ENCODE results near the gene DLG5. TPM values are rescaled to one million over a fixed set of nuclear protein-coding genes. Genes with fewer than 3 reads are reported as not detected.

The DLG5 gene
- total RNA-seq, 3 donors from 2014 or later = 43.0 to 192 (median 138) TPM

DNA sequence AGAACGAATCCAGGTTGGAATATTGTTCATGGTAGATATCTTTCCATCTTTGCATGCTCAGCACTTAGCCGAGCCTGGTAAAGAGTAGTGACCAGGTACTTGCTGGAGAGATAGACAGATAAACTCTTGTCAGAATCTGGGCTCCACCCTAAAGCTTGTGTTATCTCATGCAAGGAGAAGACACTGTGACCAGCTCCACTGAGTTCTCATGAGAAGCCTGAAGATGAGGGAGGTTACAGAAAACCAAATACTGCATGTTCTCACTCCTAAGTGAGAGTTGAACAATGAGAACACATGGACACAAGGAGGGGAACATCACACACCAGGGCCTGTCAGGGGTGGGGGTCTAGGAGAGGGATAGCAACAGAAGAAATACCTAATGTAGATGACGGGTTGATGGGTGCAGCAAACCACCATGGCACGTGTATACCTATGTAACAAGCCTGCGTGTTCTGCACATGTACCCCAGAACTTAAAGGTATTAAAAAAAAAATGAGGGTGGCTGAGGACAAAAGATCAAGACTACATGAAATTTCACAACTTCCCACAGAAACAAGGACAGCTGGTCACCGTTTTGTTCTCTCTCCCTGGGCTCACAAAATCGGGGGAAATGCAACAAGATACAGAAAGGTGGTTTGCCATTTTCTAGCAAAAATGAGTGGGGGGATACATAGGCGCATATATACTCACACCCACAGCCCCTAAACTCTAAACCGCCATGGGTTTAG, 17.4 kb downstream of the DLG5 start:
- intact Hi-C loops (cut with DNase I; ENCODE audit: low total_unique reads) = no loop called here
- TF ChIP-seq POLR2A (IDR thresholded peaks at IDR 0.05) (no peak), POLR2AphosphoS5 (IDR thresholded peaks at IDR 0.05) (no peak)
- TF ChIP-seq, protein P1, sequence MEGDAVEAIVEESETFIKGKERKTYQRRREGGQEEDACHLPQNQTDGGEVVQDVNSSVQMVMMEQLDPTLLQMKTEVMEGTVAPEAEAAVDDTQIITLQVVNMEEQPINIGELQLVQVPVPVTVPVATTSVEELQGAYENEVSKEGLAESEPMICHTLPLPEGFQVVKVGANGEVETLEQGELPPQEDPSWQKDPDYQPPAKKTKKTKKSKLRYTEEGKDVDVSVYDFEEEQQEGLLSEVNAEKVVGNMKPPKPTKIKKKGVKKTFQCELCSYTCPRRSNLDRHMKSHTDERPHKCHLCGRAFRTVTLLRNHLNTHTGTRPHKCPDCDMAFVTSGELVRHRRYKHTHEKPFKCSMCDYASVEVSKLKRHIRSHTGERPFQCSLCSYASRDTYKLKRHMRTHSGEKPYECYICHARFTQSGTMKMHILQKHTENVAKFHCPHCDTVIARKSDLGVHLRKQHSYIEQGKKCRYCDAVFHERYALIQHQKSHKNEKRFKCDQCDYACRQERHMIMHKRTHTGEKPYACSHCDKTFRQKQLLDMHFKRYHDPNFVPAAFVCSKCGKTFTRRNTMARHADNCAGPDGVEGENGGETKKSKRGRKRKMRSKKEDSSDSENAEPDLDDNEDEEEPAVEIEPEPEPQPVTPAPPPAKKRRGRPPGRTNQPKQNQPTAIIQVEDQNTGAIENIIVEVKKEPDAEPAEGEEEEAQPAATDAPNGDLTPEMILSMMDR (IDR thresholded peaks at IDR 0.05) = no peak
- H3K4me1 ChIP-seq = peaks cover 0 to 20% of the 10 kb centered on the region in 2 donors
- H3K9me3 ChIP-seq = no peaks in the 10 kb centered on the region
- DNase-seq (ENCODE audit: low spot score in 2 of 2) = no peak
- no peaks in the 10 kb centered on the region for H3K27me3 ChIP-seq
- no peak overlapping the region for H3K4me3 ChIP-seq
- H3K27ac ChIP-seq = peak overlapping the region; percentile 30 to 40
- no peaks in the 10 kb centered on the region for H3K36me3 ChIP-seq

DNA sequence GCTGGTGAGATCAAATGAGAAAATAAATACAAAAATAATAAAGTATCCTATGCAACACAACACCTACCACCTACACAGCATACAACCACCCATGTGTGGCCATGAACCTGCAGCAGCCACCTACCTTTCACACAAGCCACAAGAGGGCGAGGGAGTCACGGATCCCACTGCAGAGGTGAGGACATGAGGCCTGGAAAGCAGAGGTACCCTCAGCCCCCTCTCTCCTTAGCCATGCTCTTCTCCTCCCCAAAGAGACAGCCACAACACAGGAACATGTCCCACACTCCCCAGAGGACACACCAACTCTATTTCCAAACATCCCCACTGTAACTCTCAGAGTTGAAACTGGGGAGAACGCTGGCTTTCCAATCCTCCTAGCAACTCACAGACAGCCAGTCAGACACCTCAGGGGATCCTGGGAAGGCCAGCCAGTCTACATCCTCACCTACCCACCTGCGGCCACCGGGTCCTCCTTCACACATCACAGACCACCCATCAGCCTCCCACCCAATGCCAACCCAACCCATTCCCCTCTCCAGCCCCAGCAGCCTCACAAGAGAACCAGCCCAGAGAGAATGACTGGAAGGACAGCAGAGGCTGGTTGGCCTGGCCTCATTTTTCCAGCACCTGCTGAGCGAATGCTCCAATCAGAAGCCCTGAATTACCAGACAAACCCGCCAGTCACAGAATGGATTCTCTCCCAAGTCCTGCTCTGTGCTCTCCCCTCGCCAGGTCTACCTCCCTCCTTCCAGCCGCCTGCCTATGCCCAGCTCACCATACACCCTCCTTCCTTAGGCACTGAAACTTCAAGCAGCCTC, 18.4 kb downstream of the DLG5 start:
- no peaks in the 10 kb centered on the region for H3K27me3 ChIP-seq
- H3K36me3 ChIP-seq = no peaks in the 10 kb centered on the region
- H3K4me3 ChIP-seq = no peak overlapping the region
- H3K27ac ChIP-seq = peak overlapping the region; percentile 23 to 33
- intact Hi-C loops (cut with DNase I; ENCODE audit: low total_unique reads) = no loop called here
- H3K4me1 ChIP-seq = peaks cover 0 to 20% of the 10 kb centered on the region in 2 donors
- TF ChIP-seq POLR2AphosphoS5 (IDR thresholded peaks at IDR 0.05) (no peak), POLR2A (IDR thresholded peaks at IDR 0.05) (no peak)
- TF ChIP-seq, protein P1 (IDR thresholded peaks at IDR 0.05) = no peak
- H3K9me3 ChIP-seq = no peaks in the 10 kb centered on the region
- DNase-seq (ENCODE audit: low spot score in 2 of 2) = no peak

- Histone ChIP-seq H3K4me1 (peaks cover 0 to 20% of the 10 kb centered on the region in 2 donors), H3K27me3 (no peaks in the 10 kb centered on the region), H3K27ac (peak overlapping the region in 1 of 2 donors; percentile 38), H3K9me3 (no peaks in the 10 kb centered on the region), H3K4me3 (no peak overlapping the region), H3K36me3 (no peaks in the 10 kb centered on the region)
- no peak for TF ChIP-seq POLR2AphosphoS5 (IDR thresholded peaks at IDR 0.05)
- TF ChIP-seq, protein P1 (IDR thresholded peaks at IDR 0.05) = no peak
- no peak for TF ChIP-seq POLR2A (IDR thresholded peaks at IDR 0.05)
- no peak for DNase-seq (ENCODE audit: low spot score in 2 of 2)
- intact Hi-C loops (cut with DNase I; ENCODE audit: low total_unique reads) = no loop called here
Measured at GRCh38 chr10:77907462-77907861, 19.1 kb downstream of the DLG5 start.

DNA sequence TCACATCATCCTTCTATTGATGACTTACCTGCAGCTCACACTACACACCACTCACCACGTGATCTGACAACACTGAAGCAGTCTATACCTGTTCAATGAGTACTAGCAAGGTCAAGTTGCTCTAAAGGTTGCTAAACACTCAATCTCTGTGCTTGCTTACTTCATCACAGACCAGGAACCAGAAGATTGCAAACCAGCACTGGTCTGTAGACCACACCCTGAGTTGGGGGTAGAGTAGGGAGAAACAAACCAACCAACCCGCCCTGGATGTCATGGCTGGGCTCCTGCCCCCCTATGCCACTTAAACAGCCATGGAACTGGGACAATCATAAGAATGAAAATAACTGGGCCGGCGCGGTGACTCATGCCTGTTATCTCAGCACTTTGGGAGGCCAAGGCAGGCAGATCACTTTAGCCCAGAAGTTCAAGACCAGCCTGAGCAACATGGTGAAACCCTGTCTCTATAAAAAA, 19.6 kb downstream of the DLG5 start:
- TF ChIP-seq POLR2AphosphoS5 (IDR thresholded peaks at IDR 0.05) = no peak
- TF ChIP-seq POLR2A (IDR thresholded peaks at IDR 0.05) = no peak
- TF ChIP-seq, protein P1 (IDR thresholded peaks at IDR 0.05) = no peak
- intact Hi-C loops (cut with DNase I; ENCODE audit: low total_unique reads) = no loop called here
- H3K27me3 ChIP-seq = no peaks in the 10 kb centered on the region
- no peaks in the 10 kb centered on the region for H3K36me3 ChIP-seq
- no peaks in the 10 kb centered on the region for H3K9me3 ChIP-seq
- peaks cover 0 to 23% of the 10 kb centered on the region in 2 donors for H3K4me1 ChIP-seq
- DNase-seq (ENCODE audit: low spot score in 2 of 2) = no peak
- H3K4me3 ChIP-seq = no peak overlapping the region
- peak overlapping the region; percentile 25 to 38 for H3K27ac ChIP-seq

GRCh38 chr10:77905781-77906180, 20.8 kb downstream of the DLG5 start:
- DNase-seq (ENCODE audit: low spot score in 2 of 2) = no peak
- Histone ChIP-seq H3K27me3 (no peaks in the 10 kb centered on the region), H3K27ac (peak overlapping the region in 1 of 2 donors; percentile 34), H3K9me3 (no peaks in the 10 kb centered on the region), H3K36me3 (no peaks in the 10 kb centered on the region), H3K4me3 (no peak overlapping the region), H3K4me1 (peaks cover 0 to 32% of the 10 kb centered on the region in 2 donors)
- TF ChIP-seq POLR2A (IDR thresholded peaks at IDR 0.05) (no peak), POLR2AphosphoS5 (IDR thresholded peaks at IDR 0.05) (no peak)
- intact Hi-C loops (cut with DNase I; ENCODE audit: low total_unique reads) = no loop called here
